ENCODE data around the gene MVK. TPM values are rescaled to one million over a fixed set of nuclear protein-coding genes. Genes with fewer than 3 reads are reported as not detected.
"Not testable (repeated sequence)": the region's sequence is repeated elsewhere in the genome, so short reads cannot be mapped to it uniquely, and the experiment has no call there.

MVK gene
- total and polyA plus RNA-seq, 8 donors: 1.2 to 22.8 (median 13.8) TPM

DNA sequence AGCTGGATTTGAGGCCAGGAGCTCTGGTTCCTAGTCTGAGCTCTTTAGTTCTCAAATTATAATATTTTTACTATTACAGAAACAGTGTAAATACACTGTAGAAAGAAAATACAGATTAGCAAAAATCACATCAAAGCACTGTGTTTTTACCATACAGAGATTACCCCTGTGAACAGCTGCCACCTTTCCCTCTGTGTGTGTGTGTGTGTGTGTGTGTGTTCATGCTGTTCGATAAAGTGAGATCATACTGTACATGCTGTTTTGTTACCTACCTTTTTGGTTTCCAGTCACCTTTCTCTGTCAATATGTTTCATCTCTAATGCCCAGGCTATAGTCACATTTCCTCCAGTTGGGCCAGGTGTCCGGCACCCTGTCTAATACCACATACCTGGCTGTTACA lies 26.9 kb downstream of the MVK start:
- H3K9me3 ChIP-seq: no peaks in the 10 kb centered on the region
- 66 to 87% (median 80%) methylated on average over 2 of the region's 2 CpGs for WGBS, 5 donors
- no peak overlapping the region for H3K27ac ChIP-seq
- H3K27me3 ChIP-seq: peaks cover 0 to 24% (median 0%) of the 10 kb centered on the region in 3 donors
- TF ChIP-seq POLR2AphosphoS5 (IDR thresholded peaks at IDR 0.05) (no peak), EP300 (IDR thresholded peaks at IDR 0.05) (no peak), POLR2A (IDR thresholded peaks at IDR 0.05) (no peak)
- TF ChIP-seq, protein P1, sequence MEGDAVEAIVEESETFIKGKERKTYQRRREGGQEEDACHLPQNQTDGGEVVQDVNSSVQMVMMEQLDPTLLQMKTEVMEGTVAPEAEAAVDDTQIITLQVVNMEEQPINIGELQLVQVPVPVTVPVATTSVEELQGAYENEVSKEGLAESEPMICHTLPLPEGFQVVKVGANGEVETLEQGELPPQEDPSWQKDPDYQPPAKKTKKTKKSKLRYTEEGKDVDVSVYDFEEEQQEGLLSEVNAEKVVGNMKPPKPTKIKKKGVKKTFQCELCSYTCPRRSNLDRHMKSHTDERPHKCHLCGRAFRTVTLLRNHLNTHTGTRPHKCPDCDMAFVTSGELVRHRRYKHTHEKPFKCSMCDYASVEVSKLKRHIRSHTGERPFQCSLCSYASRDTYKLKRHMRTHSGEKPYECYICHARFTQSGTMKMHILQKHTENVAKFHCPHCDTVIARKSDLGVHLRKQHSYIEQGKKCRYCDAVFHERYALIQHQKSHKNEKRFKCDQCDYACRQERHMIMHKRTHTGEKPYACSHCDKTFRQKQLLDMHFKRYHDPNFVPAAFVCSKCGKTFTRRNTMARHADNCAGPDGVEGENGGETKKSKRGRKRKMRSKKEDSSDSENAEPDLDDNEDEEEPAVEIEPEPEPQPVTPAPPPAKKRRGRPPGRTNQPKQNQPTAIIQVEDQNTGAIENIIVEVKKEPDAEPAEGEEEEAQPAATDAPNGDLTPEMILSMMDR (IDR thresholded peaks at IDR 0.05): no peak
- no peak overlapping the region for H3K4me3 ChIP-seq
- no peak for DNase-seq
- peaks cover 0 to 15% (median 15%) of the 10 kb centered on the region in 4 donors for H3K36me3 ChIP-seq
- intact Hi-C loops (cut with DNase I; ENCODE audit: low total_unique reads): no loop called here
- peaks cover 0 to 11% (median 6%) of the 10 kb centered on the region in 4 donors for H3K4me1 ChIP-seq

DNA sequence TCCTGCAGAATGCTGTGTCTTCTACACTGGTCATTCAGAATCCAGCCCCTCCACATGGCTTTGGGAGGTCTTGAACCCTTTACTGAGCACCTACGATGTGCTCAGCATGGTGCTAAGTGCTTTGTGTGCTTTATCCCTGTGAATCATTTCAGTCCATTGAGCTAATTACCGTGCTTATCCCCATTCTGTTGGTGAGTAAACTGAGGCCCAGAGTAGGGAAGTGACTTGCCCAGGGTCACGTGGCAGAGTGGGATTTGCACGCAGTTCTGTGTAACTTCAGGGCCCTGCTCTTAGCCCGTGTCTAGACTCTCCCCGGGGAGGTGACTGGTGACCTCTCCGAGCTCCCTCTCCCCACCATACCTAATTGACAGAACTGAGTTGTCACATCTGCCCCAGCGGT lies 27.4 kb downstream of the MVK start:
- no peak overlapping the region for H3K4me3 ChIP-seq

DNA sequence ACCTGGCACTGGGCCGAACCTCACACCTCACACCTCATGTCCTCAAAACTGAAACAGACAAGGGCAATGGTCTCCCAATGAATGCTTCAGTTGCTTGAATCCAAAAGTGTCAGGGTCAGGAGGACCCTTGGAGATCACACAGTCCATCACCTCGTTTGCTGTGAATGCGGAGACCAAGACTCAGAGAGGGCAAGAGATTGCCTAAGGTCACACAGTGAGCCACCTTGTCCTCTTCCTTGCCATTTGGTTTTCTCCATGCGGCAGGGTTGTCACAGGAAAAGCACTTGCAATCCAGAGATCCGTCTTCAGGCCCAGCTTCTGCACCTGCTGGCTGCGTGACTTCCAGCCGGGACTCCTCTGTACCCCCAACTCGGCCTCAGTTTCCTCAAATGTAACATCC lies 28.0 kb downstream of the MVK start:
- intact Hi-C loops (cut with DNase I; ENCODE audit: low total_unique reads): no loop called here
- Histone ChIP-seq H3K4me1 (peaks cover 5 to 17% (median 12%) of the 10 kb centered on the region in 4 donors), H3K27me3 (peaks cover 0 to 35% (median 0%) of the 10 kb centered on the region in 3 donors), H3K36me3 (peaks cover 0 to 5% (median 4%) of the 10 kb centered on the region in 4 donors), H3K9me3 (no peaks in the 10 kb centered on the region), H3K4me3 (no peak overlapping the region), H3K27ac (no peak overlapping the region)
- WGBS, 5 donors: 88 to 92% (median 92%) methylated on average over 7 to 8 of the region's 8 CpGs
- no peak for DNase-seq
- TF ChIP-seq EP300 (IDR thresholded peaks at IDR 0.05): no peak
- TF ChIP-seq POLR2A (IDR thresholded peaks at IDR 0.05): no peak
- no peak for TF ChIP-seq POLR2AphosphoS5 (IDR thresholded peaks at IDR 0.05)
- TF ChIP-seq, protein P1 (IDR thresholded peaks at IDR 0.05): no peak

More for the DNA sequence above, 27.4 kb downstream of the MVK start:
- intact Hi-C loops (cut with DNase I; ENCODE audit: low total_unique reads): no loop called here
- DNase-seq: no peak
- no peaks in the 10 kb centered on the region for H3K9me3 ChIP-seq
- peaks cover 0 to 10% (median 10%) of the 10 kb centered on the region in 4 donors for H3K36me3 ChIP-seq
- peaks cover 0 to 11% (median 7%) of the 10 kb centered on the region in 4 donors for H3K4me1 ChIP-seq
- TF ChIP-seq EP300 (IDR thresholded peaks at IDR 0.05) (no peak), POLR2AphosphoS5 (IDR thresholded peaks at IDR 0.05) (no peak), POLR2A (IDR thresholded peaks at IDR 0.05) (no peak)
- TF ChIP-seq, protein P1 (IDR thresholded peaks at IDR 0.05): no peak
- H3K27ac ChIP-seq: no peak overlapping the region
- WGBS, 5 donors: 88 to 93% (median 92%) methylated on average over 8 of the region's 8 CpGs
- H3K27me3 ChIP-seq: peaks cover 0 to 29% (median 0%) of the 10 kb centered on the region in 3 donors

DNA sequence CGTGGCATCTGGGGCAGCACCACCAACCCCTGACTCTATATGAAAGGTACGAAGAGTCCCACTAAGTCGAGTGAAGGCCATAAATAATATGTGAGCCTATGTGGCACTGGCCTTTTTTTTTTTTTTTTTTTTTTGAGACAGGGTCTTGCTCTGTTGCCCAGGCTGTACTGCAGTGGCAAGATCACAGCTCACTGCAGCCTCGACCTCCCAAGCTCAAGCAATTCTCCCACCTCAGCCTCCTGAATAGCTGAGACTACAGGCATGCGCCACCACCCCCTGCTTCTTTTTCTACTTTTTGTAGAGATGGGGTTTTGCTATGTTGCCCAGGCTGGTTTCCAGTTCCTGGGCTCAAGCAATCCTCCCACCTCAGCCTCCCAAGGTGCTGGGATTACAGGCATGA lies 28.5 kb downstream of the MVK start:
- peaks cover 7 to 22% (median 17%) of the 10 kb centered on the region in 4 donors for H3K4me1 ChIP-seq
- H3K9me3 ChIP-seq; H3K4me3 ChIP-seq; intact Hi-C loops (cut with DNase I; ENCODE audit: low total_unique reads); H3K36me3 ChIP-seq; H3K27ac ChIP-seq; DNase-seq: not testable (repeated sequence)
- H3K27me3 ChIP-seq: peaks cover 0 to 40% (median 0%) of the 10 kb centered on the region in 3 donors
- 78 to 89% (median 88%) methylated on average over 5 of the region's 5 CpGs for WGBS, 5 donors

DNA sequence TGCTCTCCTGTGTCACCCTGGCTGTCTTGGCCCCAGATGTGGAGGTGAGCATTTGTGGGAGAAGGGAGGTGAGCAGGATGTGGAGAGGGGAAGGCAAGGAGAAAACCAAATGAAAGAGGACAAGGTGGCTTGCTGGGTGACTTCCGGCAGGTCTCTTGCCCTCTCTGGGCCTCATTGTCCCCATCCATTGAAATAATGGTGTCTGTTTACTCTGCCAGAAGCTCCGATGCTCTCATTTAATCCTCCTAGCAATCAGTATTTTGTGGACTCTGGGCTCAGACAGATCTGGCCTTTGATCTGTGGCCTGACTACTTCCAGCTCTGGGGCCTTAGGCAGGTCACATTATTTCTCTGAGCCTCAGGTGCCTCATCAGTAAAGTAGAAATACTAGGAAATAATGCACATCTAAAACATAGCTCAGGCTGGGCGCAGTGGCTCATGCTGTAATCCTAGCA lies 30.6 kb downstream of the MVK start:
- DNase-seq: no peak
- Histone ChIP-seq H3K36me3 (no peaks in the 10 kb centered on the region), H3K9me3 (no peaks in the 10 kb centered on the region), H3K27ac (no peak overlapping the region), H3K4me3 (no peak overlapping the region), H3K4me1 (peaks cover 7 to 12% (median 10%) of the 10 kb centered on the region in 4 donors), H3K27me3 (peaks cover 0 to 61% (median 0%) of the 10 kb centered on the region in 3 donors)
- intact Hi-C loops (cut with DNase I; ENCODE audit: low total_unique reads): no loop called here
- WGBS, 5 donors: 82 to 92% (median 88%) methylated on average over 3 of the region's 3 CpGs
- no peak for TF ChIP-seq POLR2A (IDR thresholded peaks at IDR 0.05)
- TF ChIP-seq EP300 (IDR thresholded peaks at IDR 0.05): no peak
- TF ChIP-seq, protein P1 (IDR thresholded peaks at IDR 0.05): no peak
- TF ChIP-seq POLR2AphosphoS5 (IDR thresholded peaks at IDR 0.05): no peak

All from stomach (tissue), 9 donors.